PC-3 (cell line): ENCODE data around the gene LRIT1.

Experiments used
- EZH2 ChIP-seq: fragments of 300-600 bp; sonication (generic); IDR thresholded peaks from one replicate; pipeline ENCODE4 v1.6.1; 2017; ENCODE audit warnings: antibody characterized with exemption, mild to moderate bottlenecking, low read length; ENCODE audit not compliant: unreplicated experiment
- EZH2phosphoT487 ChIP-seq: fragments of 300-600 bp; sonication (generic); IDR thresholded peaks from 2 replicates; pipeline ENCODE4 v1.6.1; 2018; ENCODE audit warnings: mild to moderate bottlenecking, antibody characterized with exemption, low read length, borderline replicate concordance
- TF ChIP-seq, protein P1 (sequence below): fragments of 300-600 bp; sonication (generic); conservative IDR thresholded peaks from 2 replicates; pipeline ENCODE4 v1.5.1; 2017; ENCODE audit warnings: antibody characterized with exemption, low read depth, mild to moderate bottlenecking, low read length

DNA sequence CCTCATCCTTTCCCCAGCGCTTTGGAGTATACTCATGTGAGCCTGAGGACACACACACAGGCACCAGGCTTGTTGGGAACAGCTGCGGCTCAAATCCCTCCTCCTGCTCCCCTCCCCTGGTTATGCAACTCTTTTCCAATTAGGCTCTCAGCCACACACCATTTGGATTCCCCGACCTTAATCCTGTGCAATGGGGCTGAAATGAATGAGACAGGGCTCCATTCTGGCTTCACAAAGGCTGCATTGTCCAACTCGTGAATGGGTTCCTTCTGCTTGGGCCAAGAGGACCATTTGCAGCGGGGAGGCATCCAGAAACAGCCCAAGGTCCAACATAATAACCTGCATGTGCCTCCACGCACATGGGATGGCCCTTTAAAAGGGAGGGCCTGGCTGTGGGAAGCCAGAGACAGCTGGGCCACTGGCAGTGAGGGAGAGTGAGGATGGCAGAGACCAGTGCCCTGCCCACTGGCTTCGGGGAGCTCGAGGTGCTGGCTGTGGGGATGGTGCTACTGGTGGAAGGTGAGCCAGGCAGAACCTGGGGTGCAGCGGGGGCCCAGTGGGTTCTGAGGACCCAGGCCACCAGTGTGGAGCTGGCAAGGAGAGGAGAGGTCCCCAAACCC lies 3.4 kb upstream of the LRIT1 start, which contains the start of gene RGR:
- TF ChIP-seq, protein P1, sequence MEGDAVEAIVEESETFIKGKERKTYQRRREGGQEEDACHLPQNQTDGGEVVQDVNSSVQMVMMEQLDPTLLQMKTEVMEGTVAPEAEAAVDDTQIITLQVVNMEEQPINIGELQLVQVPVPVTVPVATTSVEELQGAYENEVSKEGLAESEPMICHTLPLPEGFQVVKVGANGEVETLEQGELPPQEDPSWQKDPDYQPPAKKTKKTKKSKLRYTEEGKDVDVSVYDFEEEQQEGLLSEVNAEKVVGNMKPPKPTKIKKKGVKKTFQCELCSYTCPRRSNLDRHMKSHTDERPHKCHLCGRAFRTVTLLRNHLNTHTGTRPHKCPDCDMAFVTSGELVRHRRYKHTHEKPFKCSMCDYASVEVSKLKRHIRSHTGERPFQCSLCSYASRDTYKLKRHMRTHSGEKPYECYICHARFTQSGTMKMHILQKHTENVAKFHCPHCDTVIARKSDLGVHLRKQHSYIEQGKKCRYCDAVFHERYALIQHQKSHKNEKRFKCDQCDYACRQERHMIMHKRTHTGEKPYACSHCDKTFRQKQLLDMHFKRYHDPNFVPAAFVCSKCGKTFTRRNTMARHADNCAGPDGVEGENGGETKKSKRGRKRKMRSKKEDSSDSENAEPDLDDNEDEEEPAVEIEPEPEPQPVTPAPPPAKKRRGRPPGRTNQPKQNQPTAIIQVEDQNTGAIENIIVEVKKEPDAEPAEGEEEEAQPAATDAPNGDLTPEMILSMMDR, result no peak
- TF ChIP-seq EZH2phosphoT487 (no peak), EZH2 (no peak)
